OCI-LY7 (cell line): ENCODE measurements around the gene ARHGAP6. TPM values are rescaled to one million over a fixed set of nuclear protein-coding genes. Genes with fewer than 3 reads are reported as not detected.
"Not testable (repeated sequence)": the region's sequence is repeated elsewhere in the genome, so short reads cannot be mapped to it uniquely, and the experiment has no call there.

Source experiments
- BruUV-seq: library from RNA; stranded (reverse); fragments of 400-500 nt; replicated peaks from 2 replicates; lab custom pipeline; 2021; lab: Mats Ljungman, UMichigan
- CTCF ChIA-PET: fragments of 300-600 bp; sonication (Branson Sonifier 250); formaldehyde crosslinking; loops from one replicate; lab custom pipeline; 2022; ENCODE audit warnings: antibody characterized with exemption; ENCODE audit not compliant: unreplicated experiment; lab: Charles Lee
- POLR2A ChIA-PET: fragments of 300-600 bp; sonication (Branson Sonifier 250); formaldehyde crosslinking; loops from one replicate; lab custom pipeline; 2022; ENCODE audit warnings: antibody characterized with exemption; lab: Charles Lee
- DNase-seq: peaks from one replicate; pipeline ENCODE4 v3.0.0-alpha.2; 2015; ENCODE audit warnings: low spot score
- H2AFZ ChIP-seq: fragments of 200-600 bp; sonication (generic), shearing (Covaris generic); 2 replicates; pipeline ENCODE4 v1.6.1; 2014; ENCODE audit warnings: mild to moderate bottlenecking, antibody characterized with exemption, low read length, moderate library complexity
- H3K27ac ChIP-seq: fragments of 200-600 bp; sonication (generic); 2 replicates; pipeline ENCODE4 v1.5.1; 2014; ENCODE audit warnings: mixed run types, low read depth, mild to moderate bottlenecking, moderate library complexity, low read length, inconsistent platforms; ENCODE audit not compliant: poor library complexity, severe bottlenecking
- H3K36me3 ChIP-seq: fragments of 200-600 bp; sonication (generic); 2 replicates; pipeline ENCODE4 v1.6.1; 2014; ENCODE audit warnings: mild to moderate bottlenecking, antibody characterized with exemption, low read length, moderate library complexity, mixed read lengths; ENCODE audit not compliant: insufficient read depth
- H3K4me1 ChIP-seq: fragments of 200-600 bp; sonication (generic); 2 replicates; pipeline ENCODE4 v1.5.1; 2014; ENCODE audit warnings: mild to moderate bottlenecking, low read length; ENCODE audit not compliant: insufficient read depth, poor library complexity, severe bottlenecking
- H3K4me2 ChIP-seq: fragments of 200-600 bp; sonication (generic); 2 replicates; pipeline ENCODE4 v1.6.1; 2014; ENCODE audit warnings: mild to moderate bottlenecking, low read length
- H3K4me3 ChIP-seq: fragments of 200-600 bp; sonication (generic); 2 replicates; pipeline ENCODE4 v1.5.1; 2014; ENCODE audit warnings: mild to moderate bottlenecking, low read depth, low read length; ENCODE audit not compliant: poor library complexity, severe bottlenecking
- H3K79me2 ChIP-seq: fragments of 200-600 bp; sonication (generic); 2 replicates; pipeline ENCODE4 v1.6.1; 2016; ENCODE audit warnings: low read depth, mild to moderate bottlenecking, low read length, moderate library complexity, mixed read lengths; ENCODE audit not compliant: insufficient read depth
- H3K9me2 ChIP-seq: fragments of 200-600 bp; sonication (generic); 2 replicates; pipeline ENCODE4 v1.6.1; 2016; ENCODE audit warnings: mild to moderate bottlenecking, low read length, mixed read lengths; ENCODE audit not compliant: insufficient read depth
- H3K9me3 ChIP-seq: fragments of 200-600 bp; sonication (generic); 2 replicates; pipeline ENCODE4 v1.6.1; 2014; ENCODE audit warnings: mild to moderate bottlenecking, mixed run types, low read length, mixed read lengths
- H4K20me1 ChIP-seq: fragments of 200-600 bp; sonication (generic); 2 replicates; pipeline ENCODE4 v1.6.1; 2014; ENCODE audit warnings: mild to moderate bottlenecking, antibody characterized with exemption, low read length, moderate library complexity, mixed read lengths; ENCODE audit not compliant: insufficient read depth
- EZH2phosphoT487 ChIP-seq: fragments of 200-600 bp; sonication (generic); IDR thresholded peaks from 2 replicates; pipeline ENCODE4 v1.6.1; 2018; ENCODE audit warnings: low read depth, borderline replicate concordance, mild to moderate bottlenecking, mixed run types, antibody characterized with exemption, low read length, moderate library complexity, mixed read lengths
- intact Hi-C: fragments of 100-400 bp; cut with micrococcal nuclease; formaldehyde crosslinking; loops from one replicate; pipeline ENCODE4 v1.10.0; 2022; ENCODE audit not compliant: unreplicated experiment
- total RNA-seq, 2 experiments: library from RNA; depleted of rRNA in 1 of 2; stranded (reverse); fragments of >200 nt in 1 of 2; shearing (Covaris generic) in 1 of 2; gene quantifications; 2 replicates each; pipeline ENCODE4 v1.2.3, GENCODE V29; 2014 to 2022
- TF ChIP-seq, protein P1 (sequence below): fragments of 200-600 bp; sonication (generic); conservative IDR thresholded peaks from 2 replicates; pipeline ENCODE4 v1.5.1; 2014; ENCODE audit warnings: mild to moderate bottlenecking, antibody characterized with exemption, low read length, moderate library complexity, mixed read lengths

Gene ARHGAP6
- total RNA-seq, 2 experiments from 2014 or later, result not detected

DNA sequence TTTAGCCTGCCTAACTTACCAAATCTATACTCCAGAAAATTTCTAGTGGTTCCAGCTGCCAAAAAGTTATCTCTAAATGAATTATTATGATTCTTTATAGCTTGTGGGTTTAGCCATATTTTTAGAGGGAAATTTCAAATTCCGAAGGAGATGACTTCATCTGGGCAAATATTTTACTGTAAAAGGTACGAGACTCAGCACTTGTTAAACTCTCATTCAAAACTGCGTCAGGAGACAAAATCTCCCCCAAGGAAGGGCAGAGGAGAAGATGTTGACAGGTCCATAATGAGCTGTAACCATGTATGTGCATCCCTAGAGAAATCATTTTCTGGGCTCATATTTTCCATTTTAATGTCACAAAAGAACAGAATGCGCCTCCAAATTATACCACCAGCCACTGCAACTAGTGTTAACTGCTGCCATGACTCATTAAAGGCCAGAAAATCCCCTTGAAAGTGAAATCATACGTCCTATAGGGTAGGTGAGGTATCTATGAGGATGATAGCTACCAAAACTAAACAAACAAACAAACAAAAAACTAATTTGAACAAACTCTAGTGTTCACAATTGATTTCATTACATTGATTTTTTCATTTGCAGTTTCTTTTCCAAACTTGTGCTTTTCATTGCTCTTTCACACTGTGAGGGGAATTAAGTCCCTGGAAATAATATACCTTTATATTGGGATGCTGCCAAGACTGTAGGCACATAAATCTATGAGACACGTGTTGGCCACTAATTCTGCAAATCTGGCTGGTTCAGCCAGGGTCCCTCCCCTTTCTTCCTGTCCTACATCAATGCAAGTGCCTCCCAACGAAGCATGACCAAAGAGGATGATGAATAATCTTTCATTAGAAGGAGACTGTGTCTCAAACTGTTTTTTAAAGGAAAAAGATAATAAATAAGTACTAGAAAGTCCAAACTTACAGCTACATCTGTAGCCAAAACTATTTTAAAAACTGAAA lies 85.8 kb downstream of the ARHGAP6 start:
- Histone ChIP-seq H2AFZ (no peak overlapping the region), H3K4me3 (no peak overlapping the region), H3K27ac (no peak overlapping the region), H3K36me3 (no peaks in the 10 kb centered on the region), H3K9me2 (no peaks in the 10 kb centered on the region), H3K9me3 (no peaks in the 10 kb centered on the region), H4K20me1 (no peaks in the 10 kb centered on the region), H3K79me2 (no peaks in the 10 kb centered on the region), H3K4me1 (peaks cover 12% of the 10 kb centered on the region), H3K4me2 (0 out of 2 replicates have a peak overlapping the region, but pooled peaks have one; percentile 5)
- POLR2A ChIA-PET, result interaction anchor here (0.6 to 1.1 kb wide), 3 partner anchors 10 to 1469 kb away, joined by 3 read pairs; no protein-coding TSS in a partner anchor
- no peak for DNase-seq
- intact Hi-C loops, result no loop called here
- CTCF ChIA-PET, result no interaction called here
- BruUV-seq, result no TSS peak
- TF ChIP-seq, protein P1, sequence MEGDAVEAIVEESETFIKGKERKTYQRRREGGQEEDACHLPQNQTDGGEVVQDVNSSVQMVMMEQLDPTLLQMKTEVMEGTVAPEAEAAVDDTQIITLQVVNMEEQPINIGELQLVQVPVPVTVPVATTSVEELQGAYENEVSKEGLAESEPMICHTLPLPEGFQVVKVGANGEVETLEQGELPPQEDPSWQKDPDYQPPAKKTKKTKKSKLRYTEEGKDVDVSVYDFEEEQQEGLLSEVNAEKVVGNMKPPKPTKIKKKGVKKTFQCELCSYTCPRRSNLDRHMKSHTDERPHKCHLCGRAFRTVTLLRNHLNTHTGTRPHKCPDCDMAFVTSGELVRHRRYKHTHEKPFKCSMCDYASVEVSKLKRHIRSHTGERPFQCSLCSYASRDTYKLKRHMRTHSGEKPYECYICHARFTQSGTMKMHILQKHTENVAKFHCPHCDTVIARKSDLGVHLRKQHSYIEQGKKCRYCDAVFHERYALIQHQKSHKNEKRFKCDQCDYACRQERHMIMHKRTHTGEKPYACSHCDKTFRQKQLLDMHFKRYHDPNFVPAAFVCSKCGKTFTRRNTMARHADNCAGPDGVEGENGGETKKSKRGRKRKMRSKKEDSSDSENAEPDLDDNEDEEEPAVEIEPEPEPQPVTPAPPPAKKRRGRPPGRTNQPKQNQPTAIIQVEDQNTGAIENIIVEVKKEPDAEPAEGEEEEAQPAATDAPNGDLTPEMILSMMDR, result no peak

DNA sequence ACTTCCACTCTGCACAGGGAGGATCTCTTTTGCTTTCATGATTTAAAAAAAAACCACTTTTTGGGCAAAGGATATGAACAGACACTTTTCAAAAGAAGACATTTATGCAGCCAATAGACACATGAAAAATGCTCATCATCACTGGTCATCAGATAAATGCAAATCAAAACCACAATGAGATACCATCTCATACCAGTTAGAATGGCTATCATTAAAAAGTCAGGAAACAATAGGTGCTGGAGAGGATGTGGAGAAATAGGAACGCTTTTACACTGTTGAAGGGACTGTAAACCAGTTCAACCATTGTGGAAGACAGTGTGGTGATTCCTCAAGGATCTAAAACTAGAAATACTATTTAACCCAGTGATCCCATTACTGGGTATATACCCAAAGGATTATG lies 87.4 kb downstream of the ARHGAP6 start:
- H3K4me3 ChIP-seq, H3K36me3 ChIP-seq, POLR2A ChIA-PET, intact Hi-C loops, H2AFZ ChIP-seq, H3K4me2 ChIP-seq, H3K27ac ChIP-seq, DNase-seq, H3K9me3 ChIP-seq, BruUV-seq, CTCF ChIA-PET, H3K9me2 ChIP-seq, H3K79me2 ChIP-seq, H4K20me1 ChIP-seq: not testable (repeated sequence)
- peaks cover 12% of the 10 kb centered on the region for H3K4me1 ChIP-seq

DNA sequence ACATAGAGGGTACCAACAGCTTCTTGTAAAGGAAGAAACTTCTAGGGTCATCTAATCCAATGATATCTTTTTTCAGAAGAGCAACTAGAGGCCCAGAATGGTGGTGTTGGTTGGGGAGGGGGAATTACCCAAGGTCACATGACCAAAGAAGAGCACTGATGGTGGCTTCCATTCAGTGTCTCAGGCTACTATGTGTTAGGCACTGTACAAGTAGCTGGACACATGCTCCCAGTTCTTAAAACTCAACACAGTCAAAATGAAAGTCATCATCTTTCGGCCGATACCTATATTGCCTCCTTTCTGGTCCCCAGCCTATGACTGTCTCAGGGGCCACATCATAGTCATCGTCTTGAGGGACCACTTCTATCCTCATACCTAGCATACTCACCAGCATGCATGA lies 88.1 kb downstream of the ARHGAP6 start:
- Histone ChIP-seq H3K9me2 (no peaks in the 10 kb centered on the region), H3K36me3 (no peaks in the 10 kb centered on the region), H3K9me3 (no peaks in the 10 kb centered on the region), H3K4me3 (no peak overlapping the region), H3K27ac (no peak overlapping the region), H3K79me2 (no peaks in the 10 kb centered on the region), H3K4me2 (no peak overlapping the region), H3K4me1 (peaks cover 12% of the 10 kb centered on the region), H4K20me1 (no peaks in the 10 kb centered on the region), H2AFZ (no peak overlapping the region)
- ChIA-PET POLR2A (no interaction called here), CTCF (no interaction called here)
- intact Hi-C loops, result no loop called here
- no peak for DNase-seq
- TF ChIP-seq EZH2phosphoT487, result no peak
- TF ChIP-seq, protein P1, result no peak
- BruUV-seq, result no TSS peak
